GM20000 (cell line): ENCODE data around the gene CMSS1.

Source experiments
- DNase-seq: peaks from one replicate; pipeline ENCODE4 v3.0.0; 2012; ENCODE audit warnings: low spot score
- TF ChIP-seq, protein P1 (sequence below): IDR thresholded peaks from 2 replicates; pipeline ENCODE4 v1.5.1; 2012; ENCODE audit warnings: mild to moderate bottlenecking, control low read depth; ENCODE audit errors: extremely low read depth, missing control alignments

CMSS1 gene

DNA sequence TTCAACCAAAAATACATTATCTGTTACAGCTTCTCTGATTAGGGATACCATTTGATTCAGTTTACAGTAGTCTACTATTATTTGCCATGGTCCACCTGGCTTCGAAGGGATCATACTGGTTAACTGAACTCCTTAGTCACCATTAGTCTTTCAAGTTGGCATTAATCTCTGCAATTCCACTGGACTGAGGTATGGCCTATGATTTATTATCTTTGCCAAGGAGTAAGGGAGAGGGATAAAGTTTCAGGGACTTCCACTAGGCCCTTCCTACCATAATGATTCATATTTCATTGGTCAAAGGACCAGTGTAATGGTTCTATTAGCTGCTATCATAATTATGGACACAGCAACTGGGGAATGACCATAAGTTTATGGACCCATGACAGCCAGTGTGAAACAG, 7.3 kb upstream of the CMSS1 start:
- TF ChIP-seq, protein P1, sequence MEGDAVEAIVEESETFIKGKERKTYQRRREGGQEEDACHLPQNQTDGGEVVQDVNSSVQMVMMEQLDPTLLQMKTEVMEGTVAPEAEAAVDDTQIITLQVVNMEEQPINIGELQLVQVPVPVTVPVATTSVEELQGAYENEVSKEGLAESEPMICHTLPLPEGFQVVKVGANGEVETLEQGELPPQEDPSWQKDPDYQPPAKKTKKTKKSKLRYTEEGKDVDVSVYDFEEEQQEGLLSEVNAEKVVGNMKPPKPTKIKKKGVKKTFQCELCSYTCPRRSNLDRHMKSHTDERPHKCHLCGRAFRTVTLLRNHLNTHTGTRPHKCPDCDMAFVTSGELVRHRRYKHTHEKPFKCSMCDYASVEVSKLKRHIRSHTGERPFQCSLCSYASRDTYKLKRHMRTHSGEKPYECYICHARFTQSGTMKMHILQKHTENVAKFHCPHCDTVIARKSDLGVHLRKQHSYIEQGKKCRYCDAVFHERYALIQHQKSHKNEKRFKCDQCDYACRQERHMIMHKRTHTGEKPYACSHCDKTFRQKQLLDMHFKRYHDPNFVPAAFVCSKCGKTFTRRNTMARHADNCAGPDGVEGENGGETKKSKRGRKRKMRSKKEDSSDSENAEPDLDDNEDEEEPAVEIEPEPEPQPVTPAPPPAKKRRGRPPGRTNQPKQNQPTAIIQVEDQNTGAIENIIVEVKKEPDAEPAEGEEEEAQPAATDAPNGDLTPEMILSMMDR = no peak
- DNase-seq = no peak

DNA sequence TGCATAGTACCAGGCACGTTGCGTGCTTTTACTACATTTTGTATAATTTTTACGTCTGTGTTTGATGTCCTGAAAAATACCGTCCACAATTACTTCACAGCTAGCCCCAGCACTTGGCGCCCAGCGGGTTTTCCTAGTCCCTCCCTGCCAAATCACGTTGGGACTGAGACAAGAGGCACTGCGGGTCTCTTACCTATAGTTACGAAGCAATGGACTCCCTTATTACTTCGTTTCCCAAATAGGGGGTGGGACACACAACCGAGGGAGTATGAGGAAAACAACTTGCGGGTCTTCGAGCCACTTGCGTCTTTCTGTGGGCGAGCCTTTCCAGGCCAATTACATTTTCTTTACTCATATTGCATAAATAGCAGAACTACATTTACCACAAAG, 620 bp upstream of the CMSS1 start:
- TF ChIP-seq, protein P1 = no peak
- DNase-seq = peak; percentile 12

DNA sequence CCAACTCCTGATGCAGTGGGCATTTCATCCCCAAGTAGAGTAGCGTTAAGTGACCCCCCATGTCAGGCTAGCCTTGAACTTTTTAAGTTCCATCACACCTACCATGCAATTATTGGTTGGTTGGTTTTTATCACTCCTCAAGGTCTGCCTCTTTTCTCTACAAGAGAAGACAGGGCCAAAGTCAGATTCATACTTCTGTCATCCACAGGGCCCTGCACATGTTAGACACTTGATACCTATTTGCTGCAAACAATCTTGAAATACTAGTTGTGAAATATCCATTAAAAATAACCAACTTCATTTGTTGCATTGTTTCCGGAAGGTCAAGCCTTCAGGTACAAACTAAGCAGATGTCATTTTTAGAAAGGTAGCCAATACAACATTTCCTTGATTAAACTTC, 1.2 kb downstream of the CMSS1 start:
- TF ChIP-seq, protein P1 = no peak
- no peak for DNase-seq

DNA sequence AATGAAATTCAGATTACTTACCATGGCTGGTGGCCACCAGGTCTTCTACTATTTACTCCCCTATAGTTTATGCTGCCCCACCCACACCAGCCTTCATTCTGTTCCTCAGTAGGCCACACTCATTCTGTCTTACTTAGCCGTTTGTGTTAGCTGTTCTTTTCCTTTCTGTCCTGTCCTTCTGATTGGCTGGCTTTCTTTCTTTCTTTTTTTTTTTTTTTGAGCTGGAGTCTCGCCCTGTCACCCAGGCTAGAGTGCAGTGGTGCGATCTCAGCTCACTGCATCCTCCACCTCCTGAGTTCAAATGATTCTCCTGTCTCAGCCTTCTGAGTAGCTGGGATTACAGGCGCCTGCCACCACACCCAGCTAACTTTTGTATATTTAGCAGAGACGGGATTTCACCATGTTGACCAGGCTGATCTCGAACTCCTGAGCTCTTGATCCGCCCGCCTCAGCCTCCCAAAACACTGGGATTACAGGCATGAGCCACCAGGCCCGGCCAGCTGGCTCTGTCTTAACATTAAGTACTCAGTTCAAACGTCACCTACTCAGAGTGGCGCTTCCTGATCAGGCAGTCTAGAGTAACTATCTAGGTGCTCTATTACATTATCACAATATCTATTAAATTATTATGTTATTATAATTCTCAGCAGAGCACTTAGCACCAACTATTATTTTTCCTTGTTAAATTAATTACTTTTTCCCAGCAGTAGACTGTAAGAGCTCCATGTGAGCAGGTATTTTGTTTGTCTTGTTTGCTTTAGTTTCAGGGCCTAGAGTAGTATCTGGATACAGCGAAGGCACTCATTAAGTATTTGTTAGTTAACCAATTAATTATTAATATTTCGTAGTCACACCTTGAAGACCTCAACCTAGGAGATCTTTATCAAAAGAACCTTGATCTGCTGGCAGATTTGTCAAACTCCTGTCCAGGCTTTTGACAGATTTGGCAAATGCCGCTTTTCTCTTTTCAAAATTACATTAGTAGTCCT, 6.4 kb downstream of the CMSS1 start:
- no peak for DNase-seq
- TF ChIP-seq, protein P1 = no peak

- TF ChIP-seq, protein P1 = no peak
- DNase-seq = no peak
These were observed 7.5 kb downstream of the CMSS1 start for GRCh38 chr3:99825004-99825640.

GRCh38 chr3:99829844-99830243, 12.2 kb downstream of the CMSS1 start:
- TF ChIP-seq, protein P1 = no peak
- DNase-seq = no peak

GRCh38 chr3:99833617-99834205, 16.0 kb downstream of the CMSS1 start:
- no peak for DNase-seq
- TF ChIP-seq, protein P1 = no peak
